ENCODE measurements around the gene CLMN.

DNA sequence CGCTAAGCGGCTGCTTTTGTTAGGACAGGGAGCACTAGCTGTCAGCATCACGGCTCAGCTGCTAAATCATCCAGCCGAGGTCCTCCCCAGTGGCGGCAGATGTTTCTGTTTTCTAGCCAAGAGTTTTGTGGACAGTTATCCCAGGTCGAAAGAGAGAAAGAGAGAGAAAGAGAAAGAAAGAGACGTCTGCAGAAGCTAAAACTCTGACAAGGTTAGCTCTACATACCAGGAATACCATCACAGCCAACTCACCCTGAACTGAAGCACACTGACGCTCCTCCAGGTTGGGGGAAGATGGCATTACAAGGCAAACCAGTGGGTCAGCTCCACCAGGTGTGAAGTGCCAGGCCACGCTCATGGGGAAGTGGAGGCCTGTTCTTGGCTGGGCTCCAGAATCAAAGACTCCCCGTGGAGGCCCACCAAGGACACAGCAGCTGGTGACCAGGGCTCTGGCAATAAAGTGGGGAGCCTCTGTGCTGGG lies 97.5 kb downstream of the CLMN start:
- TF ChIP-seq EP300 (conservative IDR thresholded peaks at IDR 0.05; ENCODE audit: poor library complexity, severe bottlenecking) (no peak), CTCF (IDR thresholded peaks at IDR 0.05; ENCODE audit: poor library complexity, severe bottlenecking) (no peak), SMC3 (conservative IDR thresholded peaks at IDR 0.05; ENCODE audit: poor library complexity) (no peak), EZH2 (IDR thresholded peaks at IDR 0.05; ENCODE audit: borderline replicate concordance, insufficient read depth, low read length, poor library complexity, severe bottlenecking) (no peak), RAD21 (conservative IDR thresholded peaks at IDR 0.05) (no peak), POLR2AphosphoS5 (IDR thresholded peaks at IDR 0.05) (no peak), TAF1 (IDR thresholded peaks at IDR 0.05; ENCODE audit: low read depth) (no peak)
- TF ChIP-seq, protein P1, sequence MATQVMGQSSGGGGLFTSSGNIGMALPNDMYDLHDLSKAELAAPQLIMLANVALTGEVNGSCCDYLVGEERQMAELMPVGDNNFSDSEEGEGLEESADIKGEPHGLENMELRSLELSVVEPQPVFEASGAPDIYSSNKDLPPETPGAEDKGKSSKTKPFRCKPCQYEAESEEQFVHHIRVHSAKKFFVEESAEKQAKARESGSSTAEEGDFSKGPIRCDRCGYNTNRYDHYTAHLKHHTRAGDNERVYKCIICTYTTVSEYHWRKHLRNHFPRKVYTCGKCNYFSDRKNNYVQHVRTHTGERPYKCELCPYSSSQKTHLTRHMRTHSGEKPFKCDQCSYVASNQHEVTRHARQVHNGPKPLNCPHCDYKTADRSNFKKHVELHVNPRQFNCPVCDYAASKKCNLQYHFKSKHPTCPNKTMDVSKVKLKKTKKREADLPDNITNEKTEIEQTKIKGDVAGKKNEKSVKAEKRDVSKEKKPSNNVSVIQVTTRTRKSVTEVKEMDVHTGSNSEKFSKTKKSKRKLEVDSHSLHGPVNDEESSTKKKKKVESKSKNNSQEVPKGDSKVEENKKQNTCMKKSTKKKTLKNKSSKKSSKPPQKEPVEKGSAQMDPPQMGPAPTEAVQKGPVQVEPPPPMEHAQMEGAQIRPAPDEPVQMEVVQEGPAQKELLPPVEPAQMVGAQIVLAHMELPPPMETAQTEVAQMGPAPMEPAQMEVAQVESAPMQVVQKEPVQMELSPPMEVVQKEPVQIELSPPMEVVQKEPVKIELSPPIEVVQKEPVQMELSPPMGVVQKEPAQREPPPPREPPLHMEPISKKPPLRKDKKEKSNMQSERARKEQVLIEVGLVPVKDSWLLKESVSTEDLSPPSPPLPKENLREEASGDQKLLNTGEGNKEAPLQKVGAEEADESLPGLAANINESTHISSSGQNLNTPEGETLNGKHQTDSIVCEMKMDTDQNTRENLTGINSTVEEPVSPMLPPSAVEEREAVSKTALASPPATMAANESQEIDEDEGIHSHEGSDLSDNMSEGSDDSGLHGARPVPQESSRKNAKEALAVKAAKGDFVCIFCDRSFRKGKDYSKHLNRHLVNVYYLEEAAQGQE (IDR thresholded peaks at IDR 0.05; ENCODE audit: borderline replicate concordance) = no peak

Data from neural cell (in vitro differentiated cells).